Astrocyte (in vitro differentiated cells and primary cell): Measurements from ENCODE around the gene JADE1.

Experiments
- EZH2 ChIP-seq: IDR thresholded peaks from 2 replicates; pipeline ENCODE4 v1.6.1; 2012; ENCODE audit warnings: mild to moderate bottlenecking, low read length, inconsistent platforms; ENCODE audit not compliant: insufficient read depth
- TF ChIP-seq, protein P1 (sequence below): IDR thresholded peaks from 2 replicates; pipeline ENCODE4 v1.5.1; 2011; ENCODE audit warnings: low read depth, mild to moderate bottlenecking, inconsistent platforms, low read length, moderate library complexity; ENCODE audit not compliant: insufficient read depth

GRCh38 chr4:128880662-128881061 is 71.2 kb downstream of the JADE1 start:
- no peak for TF ChIP-seq EZH2
- TF ChIP-seq, protein P1, sequence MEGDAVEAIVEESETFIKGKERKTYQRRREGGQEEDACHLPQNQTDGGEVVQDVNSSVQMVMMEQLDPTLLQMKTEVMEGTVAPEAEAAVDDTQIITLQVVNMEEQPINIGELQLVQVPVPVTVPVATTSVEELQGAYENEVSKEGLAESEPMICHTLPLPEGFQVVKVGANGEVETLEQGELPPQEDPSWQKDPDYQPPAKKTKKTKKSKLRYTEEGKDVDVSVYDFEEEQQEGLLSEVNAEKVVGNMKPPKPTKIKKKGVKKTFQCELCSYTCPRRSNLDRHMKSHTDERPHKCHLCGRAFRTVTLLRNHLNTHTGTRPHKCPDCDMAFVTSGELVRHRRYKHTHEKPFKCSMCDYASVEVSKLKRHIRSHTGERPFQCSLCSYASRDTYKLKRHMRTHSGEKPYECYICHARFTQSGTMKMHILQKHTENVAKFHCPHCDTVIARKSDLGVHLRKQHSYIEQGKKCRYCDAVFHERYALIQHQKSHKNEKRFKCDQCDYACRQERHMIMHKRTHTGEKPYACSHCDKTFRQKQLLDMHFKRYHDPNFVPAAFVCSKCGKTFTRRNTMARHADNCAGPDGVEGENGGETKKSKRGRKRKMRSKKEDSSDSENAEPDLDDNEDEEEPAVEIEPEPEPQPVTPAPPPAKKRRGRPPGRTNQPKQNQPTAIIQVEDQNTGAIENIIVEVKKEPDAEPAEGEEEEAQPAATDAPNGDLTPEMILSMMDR, result no peak
